ENCODE data around the gene EFHD2.
A peak's percentile ranks its signal among the peaks of the same experiment; 100 is the strongest.
"Not testable (repeated sequence)": the region's sequence is repeated elsewhere in the genome, so short reads cannot be mapped to it uniquely, and the experiment has no call there.

Gene EFHD2

DNA sequence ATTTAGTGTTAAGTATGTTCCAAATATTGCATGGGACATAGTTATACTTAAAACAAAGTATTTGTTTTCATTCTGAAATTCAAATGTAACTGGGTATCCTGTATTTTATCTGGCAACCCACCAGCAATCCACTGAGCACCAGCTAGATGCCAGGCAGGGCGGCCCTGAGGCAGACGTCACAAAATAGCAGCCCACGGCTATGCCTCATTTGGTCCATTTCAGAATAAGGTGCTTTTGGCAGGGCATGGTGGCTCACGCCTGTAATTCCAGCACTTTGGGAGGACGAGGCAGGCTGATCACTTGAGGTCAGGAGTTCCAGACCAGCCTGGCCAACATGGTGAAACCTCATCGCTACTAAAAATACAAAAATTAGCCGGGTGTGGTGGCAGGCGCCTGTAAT lies 19.9 kb upstream of the EFHD2 start:
- DNase-seq: not testable (repeated sequence)

DNA sequence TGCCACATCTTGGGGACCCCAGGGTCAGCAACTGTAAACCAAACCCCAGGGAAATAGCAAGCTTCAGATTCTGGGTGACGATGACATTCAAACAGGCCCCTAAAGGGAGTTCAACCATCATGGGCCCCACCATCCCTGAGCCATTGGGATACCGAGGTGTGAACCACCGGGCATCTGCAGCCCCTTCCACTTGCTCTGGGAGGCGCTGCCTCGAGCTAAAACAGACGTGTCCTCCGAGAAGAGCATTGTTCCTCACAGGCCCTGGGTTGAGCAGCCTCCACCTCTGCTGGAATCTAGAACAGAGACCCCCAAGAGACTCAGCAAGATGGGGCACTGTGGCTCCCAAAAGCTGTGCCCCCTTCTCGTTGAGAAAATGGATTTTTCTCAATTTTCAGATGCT lies 19.0 kb upstream of the EFHD2 start:
- DNase-seq: no peak

DNA sequence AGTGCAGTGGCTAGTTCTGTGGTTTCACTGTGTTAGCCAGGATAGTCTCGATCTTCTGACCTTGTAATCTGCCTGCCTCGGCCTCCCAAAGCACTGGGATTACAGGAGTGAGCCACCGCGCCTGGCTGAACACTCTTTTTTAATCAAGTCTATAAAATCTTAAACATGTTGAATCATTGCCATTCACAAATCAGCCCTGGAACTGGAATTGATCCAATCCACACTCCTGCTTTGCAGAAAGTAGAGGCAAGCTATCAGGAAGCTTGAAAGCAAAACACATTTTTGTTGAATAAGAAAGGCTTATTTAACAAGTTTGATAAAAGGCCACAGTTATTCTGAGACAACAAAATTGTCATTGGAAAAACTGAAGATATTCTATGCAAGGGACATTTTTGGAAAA lies 18.3 kb upstream of the EFHD2 start:
- DNase-seq: no peak

DNA sequence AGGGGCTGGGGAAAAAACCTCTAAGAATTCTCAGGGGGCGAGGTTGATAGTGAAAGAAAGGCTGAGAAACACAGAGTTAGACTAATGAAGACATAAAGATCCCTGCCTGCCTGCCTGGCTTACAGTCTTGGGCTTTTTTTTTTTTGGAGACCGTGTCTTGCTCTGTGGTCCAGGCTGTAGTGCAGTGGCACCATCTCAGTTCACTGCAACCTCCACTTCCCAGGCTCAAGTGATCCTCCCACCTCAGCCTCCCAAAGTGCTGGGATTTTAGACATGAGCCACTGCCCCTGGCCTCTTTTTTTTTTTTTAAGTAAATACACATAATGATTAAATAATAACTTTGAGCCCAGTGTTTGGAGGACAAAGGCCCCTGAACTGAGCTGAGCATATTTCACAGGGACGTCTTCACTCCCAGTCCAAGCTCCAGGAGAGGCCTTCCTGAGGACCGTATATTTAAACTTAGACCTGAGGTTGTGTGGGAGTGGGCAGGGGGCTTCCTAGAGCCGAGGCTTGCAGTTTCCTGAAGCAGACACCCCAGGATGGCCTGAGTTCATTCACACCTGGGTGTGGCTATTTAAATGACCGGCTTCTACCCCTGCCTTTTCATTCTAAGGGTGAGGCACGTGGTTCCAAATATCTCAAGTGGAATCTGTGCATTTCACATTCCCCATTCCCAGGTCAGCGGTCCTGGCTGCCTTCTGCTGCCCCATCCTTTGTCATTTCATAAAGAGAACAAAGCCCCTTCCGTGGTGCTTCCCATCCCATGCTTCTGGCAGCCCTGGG lies 16.0 kb upstream of the EFHD2 start:
- DNase-seq: no peak

DNA sequence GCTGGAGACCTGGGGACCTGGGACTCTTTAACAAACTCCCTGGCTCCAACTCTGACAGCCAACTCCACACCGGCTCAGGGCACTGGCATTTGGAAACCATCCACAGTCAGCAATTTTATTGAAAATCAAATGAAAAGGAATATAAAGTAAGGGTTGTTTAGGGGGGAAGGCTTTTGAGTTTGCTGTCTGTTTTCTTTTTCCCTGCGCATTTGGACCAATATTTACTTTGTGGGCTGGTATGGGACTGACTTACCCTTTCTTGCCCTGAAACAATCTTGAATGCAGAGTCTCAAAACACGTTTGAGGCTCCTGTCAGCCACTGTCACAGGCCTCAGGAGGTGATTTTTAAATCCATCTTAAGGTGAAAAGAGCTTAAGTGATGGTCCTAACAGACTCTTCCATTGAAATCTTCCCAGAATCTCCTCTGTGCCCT lies 15.4 kb upstream of the EFHD2 start:
- DNase-seq: no peak

DNA sequence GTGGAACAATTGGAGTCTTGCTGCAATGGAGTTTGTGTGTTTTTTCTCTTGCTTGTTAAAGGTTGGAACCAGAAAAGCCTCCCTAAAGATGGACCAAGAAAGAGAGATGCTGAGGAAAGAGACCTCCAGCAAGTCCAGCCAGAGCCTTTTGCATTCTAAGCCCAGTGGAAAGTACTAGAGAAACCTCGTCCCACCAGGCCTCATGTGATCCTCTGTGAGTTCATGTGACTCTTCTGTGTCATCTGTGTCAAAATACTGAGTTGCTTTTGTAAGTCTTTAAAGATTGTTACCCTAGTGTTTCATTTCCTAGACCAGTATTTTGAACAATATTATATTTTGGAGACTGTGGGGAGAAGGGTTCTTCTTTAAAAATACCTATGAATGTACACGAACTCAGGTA lies 12.5 kb upstream of the EFHD2 start:
- DNase-seq: no peak

DNA sequence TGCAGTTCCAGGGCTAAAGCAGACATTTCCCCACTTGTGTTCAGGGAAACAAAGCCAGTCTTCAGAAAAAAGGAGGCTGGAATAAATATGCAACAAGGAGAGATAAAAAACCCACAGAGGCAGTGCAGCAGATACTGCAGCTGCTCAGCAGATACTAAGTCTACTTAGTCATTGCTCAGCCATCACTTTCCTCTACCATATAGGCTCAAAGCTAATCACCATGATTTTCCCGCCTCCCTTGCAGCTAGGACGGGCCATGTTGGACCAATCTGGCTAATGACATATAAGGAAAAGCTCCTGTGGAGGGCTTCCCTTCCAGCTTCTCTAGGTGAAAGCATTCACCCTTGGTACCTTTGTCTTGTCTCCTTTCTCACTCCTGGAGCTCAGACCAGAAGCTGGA lies 10.0 kb upstream of the EFHD2 start:
- DNase-seq: no peak

DNA sequence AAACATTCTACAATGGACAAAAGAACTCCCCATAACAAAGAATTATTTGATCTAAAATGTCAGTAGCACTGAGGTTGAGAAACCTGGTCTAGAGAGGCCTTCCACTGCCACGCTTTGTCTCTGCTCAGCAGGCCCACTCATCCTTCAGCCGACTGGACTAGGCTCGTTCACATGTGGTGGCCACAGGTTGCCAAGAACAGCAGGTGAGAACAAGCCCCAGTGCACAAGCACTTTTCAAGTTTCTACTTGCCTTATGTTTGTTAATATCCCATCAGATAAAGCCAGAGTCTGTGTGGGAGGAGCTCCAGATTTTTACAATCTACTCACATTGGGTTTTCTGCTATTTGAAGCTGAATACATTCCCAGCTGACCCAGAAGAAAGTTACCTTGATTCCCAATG lies 9.1 kb upstream of the EFHD2 start:
- peak; percentile 45 for DNase-seq

DNA sequence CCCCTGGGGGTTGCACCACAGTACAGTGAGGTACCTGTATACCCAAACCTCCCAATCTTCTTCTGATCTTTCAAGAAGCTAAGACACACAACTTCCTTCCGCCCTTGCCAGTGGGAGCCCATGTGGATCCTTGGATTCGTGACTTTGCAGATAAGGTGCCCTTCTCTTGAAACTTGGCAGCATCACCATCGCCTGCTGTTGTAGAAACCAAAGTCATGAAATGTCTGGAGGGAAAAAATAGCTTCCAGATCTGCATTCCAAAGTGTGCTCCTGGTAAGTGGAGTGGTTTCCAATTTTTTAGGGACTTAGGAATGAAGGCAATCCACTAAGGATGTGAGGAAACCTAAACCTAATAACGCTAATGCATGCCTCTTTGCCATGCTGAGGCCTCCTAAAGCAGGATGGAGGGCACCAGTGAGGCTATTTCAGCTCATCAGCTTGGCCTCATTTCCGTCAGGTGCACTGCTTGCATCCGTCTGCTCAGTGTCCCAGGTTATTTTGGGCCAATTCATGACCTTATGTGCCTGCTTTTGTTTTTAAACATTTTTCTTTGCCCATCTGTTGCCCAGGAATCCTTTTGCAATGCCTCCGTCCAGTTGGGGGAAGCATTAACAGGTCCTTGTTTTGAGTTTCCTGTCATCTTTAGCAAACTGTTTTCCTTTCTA lies 8.2 kb upstream of the EFHD2 start:
- no peak for DNase-seq

DNA sequence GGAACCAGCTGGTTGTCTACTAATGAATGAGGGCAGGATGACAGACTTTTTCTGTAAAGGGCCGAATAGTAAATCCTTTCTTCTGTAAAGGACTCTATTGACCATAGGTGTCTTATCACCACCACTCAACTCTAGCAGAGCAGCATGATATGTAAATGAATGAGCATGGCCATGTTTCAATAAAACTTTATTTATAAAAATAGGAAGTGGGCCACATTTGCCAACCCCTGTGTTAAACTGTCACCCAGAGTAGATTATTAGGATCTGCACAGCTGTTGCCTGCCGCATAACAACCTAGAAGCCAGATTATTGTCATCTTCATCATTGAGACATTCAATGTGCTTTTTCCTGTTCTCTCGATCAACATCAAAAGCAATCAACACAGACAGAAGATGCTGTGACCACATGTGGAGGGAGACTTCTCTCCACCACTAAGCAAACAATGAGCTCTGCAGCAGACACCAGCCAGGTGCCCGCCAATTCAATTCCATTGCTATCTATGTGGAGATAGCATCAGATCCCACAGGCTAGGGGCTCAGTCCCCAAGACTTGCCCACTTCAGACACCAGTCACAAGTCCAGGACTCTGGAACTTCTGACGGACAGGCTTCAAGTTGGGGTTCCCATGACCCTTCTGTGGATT lies 6.8 kb upstream of the EFHD2 start:
- DNase-seq: no peak

DNA sequence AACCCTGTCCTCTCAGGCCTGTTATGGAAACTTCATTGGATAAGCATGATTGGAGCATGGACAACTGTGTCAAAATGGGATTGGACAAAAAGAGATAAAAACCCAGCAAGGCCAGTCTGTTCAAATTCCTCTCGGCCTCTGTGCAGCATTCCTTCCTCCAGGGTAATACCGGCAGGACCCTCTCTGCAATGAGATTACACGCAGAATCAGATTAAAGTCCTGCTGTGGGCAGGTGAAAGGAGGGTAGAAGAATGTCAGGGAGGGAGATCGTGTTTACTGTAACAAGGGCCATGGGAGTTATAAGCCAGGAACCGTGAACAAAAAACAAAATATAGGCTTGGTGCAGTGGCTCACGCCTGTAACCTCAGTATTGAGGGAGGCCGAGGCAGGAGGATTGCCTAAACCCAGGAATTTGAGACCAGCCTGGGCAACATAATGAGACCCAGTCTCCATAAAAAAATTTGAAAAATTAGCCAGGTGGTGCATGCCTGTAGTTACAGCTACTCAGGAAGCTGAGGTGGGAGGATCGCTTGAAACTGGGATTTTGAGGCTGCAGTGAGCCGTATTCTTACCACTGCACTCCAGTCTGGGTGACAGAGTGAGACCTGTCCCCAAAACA lies 5.6 kb upstream of the EFHD2 start:
- DNase-seq: no peak

DNA sequence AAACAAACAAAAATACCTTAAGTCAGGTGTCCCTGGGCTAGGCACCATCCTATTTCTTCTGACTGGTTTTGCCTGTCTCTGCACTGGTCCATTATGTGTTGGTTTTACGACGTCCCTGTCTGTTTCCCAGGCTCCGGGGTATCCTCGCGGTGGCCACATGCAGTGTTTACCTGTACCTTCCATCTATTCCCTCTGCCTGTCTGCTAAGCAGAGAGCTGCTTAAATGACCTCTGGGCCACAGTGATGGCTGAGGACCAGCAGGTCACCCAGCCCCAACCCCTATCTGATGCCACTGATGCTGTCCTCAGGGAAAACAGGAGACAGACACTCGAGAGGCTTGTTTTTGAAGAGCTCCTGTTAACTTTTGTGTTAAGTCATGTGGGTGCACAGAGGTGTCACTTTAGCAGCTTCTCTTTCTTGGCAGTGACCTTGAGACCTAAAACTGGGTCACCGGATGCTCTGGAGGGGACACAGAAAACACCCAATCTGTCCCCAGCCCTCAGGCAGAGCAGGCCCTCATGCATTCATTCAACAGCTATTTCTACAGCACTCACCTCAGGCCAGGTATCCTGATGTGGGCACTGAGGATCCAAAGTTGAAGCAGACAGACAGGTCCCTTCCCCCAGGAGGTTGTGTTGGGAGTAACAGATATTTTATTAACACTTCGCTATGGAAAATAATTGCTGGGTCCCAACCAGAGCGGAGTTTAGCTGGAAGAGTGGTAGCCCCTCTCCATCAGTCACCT lies 4.4 kb upstream of the EFHD2 start:
- no peak for DNase-seq

DNA sequence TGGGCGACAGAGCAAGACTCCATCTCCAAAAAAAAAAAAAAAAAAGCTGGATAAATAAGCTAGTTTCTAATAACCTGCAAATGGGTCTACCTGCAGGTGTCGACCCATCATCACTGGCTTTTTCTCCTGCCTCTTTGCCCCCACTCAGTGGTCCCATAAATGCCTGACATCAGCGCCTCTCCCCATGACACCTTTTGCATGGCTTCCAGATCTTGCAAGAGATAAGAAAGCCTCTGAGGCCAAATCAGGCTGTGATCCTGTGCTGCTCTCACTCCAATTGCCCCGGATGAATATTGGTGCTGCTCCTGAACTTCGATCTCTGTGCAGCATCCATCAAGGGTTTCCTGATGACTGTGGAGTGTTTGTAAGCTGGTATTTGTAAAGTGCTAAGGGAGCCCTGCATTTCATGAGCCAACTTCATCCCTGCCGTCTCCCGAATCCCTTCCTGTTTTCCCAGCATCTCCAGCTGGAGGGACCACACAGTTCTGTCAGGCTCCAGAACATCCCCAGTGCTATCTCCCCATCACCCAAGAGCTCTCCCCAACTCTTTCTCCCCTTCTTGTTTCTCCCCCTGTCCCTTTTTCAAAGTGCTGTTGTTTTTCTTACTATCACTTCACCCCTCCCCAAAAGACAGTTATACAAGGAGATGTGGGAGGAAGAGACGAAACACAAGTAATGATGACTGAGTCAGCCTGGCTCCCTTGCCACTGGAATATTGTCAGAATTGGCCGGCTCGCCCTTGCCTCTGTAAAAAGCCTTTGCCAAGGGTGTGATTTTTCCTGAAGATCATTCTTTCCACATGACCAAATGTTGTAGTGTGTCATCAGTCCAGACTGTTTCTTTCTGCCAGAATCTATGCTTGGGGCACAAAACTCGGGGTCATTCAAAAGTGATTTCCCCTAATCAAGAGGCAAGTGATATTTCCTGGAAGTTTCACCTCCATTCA lies 2.8 kb upstream of the EFHD2 start:
- no peak for DNase-seq

DNA sequence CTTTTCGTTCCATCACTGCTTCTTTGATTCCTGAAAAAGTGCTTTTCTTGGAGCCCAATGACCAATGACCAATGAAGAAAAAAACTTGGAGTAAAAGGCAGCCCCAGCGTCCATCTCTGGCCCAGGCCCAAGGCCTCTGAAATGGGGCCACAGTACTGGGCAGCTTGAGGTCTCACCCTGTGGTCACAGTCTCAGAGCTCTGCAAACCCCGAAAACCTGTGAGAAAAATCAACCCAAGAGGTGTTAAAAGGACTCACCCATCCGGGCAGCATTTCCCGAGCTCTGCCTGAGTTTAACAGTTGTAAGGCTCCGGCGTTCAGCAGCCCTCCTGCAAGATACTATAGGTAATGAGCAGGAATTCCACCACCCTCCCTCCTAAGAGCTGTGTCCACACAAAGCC lies 2.1 kb upstream of the EFHD2 start:
- no peak for DNase-seq

DNA sequence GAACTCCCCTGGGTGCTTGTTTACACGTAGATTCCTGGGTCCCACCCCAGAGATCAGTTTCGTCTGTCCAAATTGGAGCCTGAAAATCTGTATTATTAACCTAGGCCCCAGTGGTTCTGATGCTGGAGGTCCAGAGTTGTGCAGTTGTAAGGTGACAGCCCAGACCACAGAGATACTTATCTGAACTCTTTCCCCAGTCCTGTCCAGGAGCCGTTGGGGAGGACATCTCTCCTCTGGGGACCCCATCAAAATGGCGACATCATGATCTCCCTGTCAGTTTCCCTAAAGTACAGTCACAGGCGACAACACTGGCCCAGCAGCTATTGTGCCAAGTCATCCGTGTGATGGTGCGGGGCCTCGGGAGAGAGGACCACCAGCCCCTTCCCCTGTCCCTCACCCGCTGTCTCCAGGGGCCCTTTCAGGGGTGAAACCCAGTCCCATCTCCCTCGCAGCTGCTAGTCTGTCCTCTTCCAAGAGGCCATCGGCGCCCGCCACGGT lies 749 bp upstream of the EFHD2 start:
- DNase-seq: no peak

DNA sequence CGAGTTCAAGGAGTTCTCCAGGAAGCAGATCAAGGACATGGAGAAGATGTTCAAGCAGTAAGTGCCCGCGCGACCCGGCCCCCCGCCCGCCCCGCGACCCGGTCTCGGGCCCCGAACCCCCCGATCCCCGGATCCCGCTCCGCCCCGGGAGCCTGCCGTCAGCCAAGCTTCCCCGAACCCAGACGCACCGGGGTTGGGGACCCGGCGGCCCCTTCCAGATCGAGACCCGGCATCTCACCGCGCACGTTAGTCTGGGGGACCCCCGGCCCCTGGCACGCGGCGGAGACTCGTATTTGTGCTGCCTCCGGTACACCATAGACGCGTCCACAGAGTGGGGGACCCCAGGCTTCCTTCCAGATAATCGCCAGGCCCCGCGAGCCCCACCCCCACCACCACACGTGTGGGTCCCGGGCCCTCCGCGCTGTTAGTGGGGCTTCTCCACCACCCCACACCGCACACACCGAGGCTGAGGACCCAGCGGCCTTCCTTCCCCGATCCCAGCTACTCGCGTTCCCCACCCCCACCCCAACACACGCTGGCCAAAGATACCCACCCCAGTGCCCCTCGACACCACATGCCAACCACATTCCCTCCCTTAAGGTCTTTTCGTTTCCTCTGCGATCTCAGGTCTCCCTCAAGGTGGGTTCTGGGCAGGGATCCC lies 665 bp downstream of the EFHD2 start:
- DNase-seq: no peak

DNA sequence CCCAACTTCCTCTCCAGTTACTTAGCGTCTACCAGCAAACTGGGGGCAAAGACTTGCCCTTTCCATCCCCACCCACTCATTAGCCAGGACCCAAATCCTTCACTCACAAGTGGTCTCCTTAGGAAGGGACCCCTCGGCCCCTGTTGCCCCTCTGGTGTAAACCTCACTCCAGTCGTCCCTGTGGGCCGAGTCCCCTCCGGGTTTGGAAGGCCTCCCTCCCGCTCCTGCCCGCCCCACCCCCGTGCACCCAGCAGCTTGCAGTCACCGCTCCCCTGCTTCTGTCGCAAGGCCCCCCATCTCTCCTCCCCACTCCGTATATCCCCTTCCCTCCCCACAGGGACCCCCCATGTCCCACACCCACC lies 1.2 kb downstream of the EFHD2 start:
- DNase-seq: no peak

DNA sequence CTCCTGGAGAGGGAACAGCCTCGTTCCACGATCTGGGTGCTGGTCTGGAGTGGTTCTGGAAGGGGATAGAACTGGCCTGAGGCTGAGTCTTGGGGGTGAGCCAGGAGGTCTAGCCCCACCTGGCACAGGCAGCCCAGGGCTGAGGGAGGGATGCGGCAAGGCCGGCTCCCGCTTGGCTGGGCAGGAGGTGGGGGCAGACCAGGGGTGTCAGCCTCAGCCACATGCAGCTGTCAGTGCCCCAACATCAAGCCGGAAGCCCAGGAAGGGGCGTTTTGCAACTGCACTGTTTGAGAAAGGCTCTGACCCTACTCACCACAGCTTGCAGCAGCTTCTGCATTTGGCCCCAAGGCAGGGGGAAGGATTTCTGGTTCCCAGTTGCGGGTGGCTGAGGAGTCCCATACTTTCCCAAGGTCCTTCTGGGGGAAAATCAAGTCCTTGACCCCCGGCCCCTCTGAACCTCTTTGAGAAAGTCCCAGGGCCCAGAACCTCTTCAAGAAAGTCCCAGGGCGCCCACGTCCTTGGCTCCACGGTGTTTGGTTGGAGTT lies 2.0 kb downstream of the EFHD2 start:
- peak; percentile 38 for DNase-seq

DNA sequence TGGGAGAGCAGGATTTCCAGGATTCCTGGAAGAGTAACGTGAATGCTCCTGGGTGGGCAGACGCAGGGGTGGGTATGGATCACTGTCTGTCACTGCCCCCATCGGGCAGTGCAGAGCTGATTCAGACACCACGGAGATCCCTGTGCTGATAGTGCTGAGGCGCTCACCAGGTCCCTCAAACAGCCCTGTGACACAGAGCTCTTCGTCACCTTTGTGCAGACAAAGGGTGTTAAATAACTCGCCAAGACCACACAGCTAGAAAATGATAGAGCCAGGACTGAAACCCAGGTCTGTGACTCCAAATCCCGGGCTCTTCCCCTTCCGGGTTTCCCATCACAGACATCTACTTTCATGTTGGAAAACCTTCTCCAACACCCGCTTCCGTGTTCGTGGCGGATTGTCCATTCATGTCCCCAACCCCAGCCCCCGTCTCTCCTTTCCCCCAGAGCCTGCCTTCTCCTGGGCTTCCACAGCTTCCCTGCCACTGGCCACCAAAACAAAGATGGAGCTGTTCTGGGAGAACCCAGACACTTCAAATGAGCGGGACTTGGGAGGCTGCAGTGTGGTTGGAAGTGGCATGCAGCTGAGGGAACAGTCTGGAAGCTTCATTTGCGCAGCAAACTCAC lies 2.6 kb downstream of the EFHD2 start:
- no peak for DNase-seq

DNA sequence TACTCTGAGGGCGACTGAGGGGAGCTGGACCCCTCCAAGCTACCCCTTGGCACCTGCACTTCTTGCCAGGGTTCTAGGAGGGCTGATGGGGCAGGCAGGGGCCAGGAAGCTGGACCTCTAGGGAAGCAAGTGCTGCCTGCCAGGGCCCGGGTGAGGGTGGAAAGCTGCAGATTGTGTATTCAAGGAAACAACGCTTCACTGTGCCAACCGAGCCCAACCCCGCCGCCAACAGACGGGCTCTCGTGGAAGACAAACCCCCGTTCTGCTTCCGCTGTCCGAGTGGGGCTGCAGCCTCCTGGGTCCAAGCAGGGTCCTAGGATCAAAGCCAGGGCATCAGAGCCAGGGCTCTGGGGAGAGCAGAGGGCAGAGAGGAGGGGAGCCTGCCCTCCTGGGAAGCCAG lies 3.2 kb downstream of the EFHD2 start:
- DNase-seq: peak; percentile 33
